Activated effector memory CD4-positive, alpha-beta T cell treated with Interleukin-2 at 50 U/mL for 16 hours (primary cell): Measurements from ENCODE around the gene LRRC8C.
"Not testable (repeated sequence)": the region's sequence is repeated elsewhere in the genome, so short reads cannot be mapped to it uniquely, and the experiment has no call there.

Experiments
- DNase-seq: peaks from one replicate; pipeline ENCODE4 v3.0.0-alpha.2; 2020

The LRRC8C gene

GRCh38 chr1:89608319-89608983 is 24.5 kb upstream of the LRRC8C start:
- peak; percentile 62 for DNase-seq

- DNase-seq = peak; percentile 67
These were observed 23.8 kb upstream of the LRRC8C start for GRCh38 chr1:89608984-89609725.

- peak; percentile 44 for DNase-seq
These were observed 23.0 kb upstream of the LRRC8C start for GRCh38 chr1:89609781-89610456.

GRCh38 chr1:89610457-89611011 is 22.4 kb upstream of the LRRC8C start:
- DNase-seq = peak; percentile 64

- no peak for DNase-seq
These were observed 21.2 kb upstream of the LRRC8C start for GRCh38 chr1:89611721-89612120.

GRCh38 chr1:89613928-89614327 is 19.0 kb upstream of the LRRC8C start:
- no peak for DNase-seq

- DNase-seq = no peak
These were observed 17.0 kb upstream of the LRRC8C start for GRCh38 chr1:89615676-89616598.

- DNase-seq = no peak
These were observed 15.9 kb upstream of the LRRC8C start for GRCh38 chr1:89616844-89617627.

- DNase-seq = no peak
These were observed 12.3 kb upstream of the LRRC8C start for GRCh38 chr1:89620664-89621063.

- DNase-seq = no peak
These were observed 10.0 kb upstream of the LRRC8C start for GRCh38 chr1:89622895-89623294.

GRCh38 chr1:89624314-89624713 is 8.6 kb upstream of the LRRC8C start:
- DNase-seq = no peak

GRCh38 chr1:89624715-89625323 is 8.1 kb upstream of the LRRC8C start:
- DNase-seq = no peak

- DNase-seq = no peak
These were observed 5.3 kb upstream of the LRRC8C start for GRCh38 chr1:89627596-89627962.

GRCh38 chr1:89629146-89629545 is 3.8 kb upstream of the LRRC8C start:
- no peak for DNase-seq

- not testable (repeated sequence) for DNase-seq
These were observed 3.3 kb upstream of the LRRC8C start for GRCh38 chr1:89629600-89629999.

GRCh38 chr1:89630048-89630447 is 2.9 kb upstream of the LRRC8C start:
- no peak for DNase-seq

- no peak for DNase-seq
These were observed 884 bp upstream of the LRRC8C start for GRCh38 chr1:89631816-89632656.

GRCh38 chr1:89633248-89633799 is 404 bp downstream of the LRRC8C start:
- DNase-seq = peak; percentile 56

- DNase-seq = no peak
These were observed 1.1 kb downstream of the LRRC8C start for GRCh38 chr1:89633800-89634625.
